Measurements from ENCODE around the gene PDLIM5. TPM values are rescaled to one million over a fixed set of nuclear protein-coding genes. Genes with fewer than 3 reads are reported as not detected.
A peak's percentile ranks its signal among the peaks of the same experiment; 100 is the strongest.

The PDLIM5 gene
- total RNA-seq, 1 donor from 2014 or later = 83.5 TPM

- Mint-ChIP-seq H3K9me3 (ENCODE audit: unreplicated experiment) (no peaks in the 10 kb centered on the region), H3K27ac (ENCODE audit: unreplicated experiment) (no peak overlapping the region), H3K36me3 (ENCODE audit: low read depth, unreplicated experiment) (no peaks in the 10 kb centered on the region), H3K27me3 (ENCODE audit: unreplicated experiment) (no peaks in the 10 kb centered on the region), H3K4me3 (ENCODE audit: unreplicated experiment) (peak overlapping the region; percentile 16), H3K4me1 (ENCODE audit: unreplicated experiment) (peaks cover 9% of the 10 kb centered on the region)
- no peak for TF ChIP-seq CTCF (IDR thresholded peaks at IDR 0.05; ENCODE audit: unreplicated experiment)
- DNase-seq (ENCODE audit: low spot score) = no peak
These were observed 76.0 kb downstream of the PDLIM5 start for GRCh38 chr4:94527556-94528233.

GRCh38 chr4:94528792-94529451, 77.2 kb downstream of the PDLIM5 start:
- TF ChIP-seq CTCF (IDR thresholded peaks at IDR 0.05; ENCODE audit: unreplicated experiment) = no peak
- no peaks in the 10 kb centered on the region for H3K27me3 Mint-ChIP-seq (ENCODE audit: unreplicated experiment)
- H3K4me1 Mint-ChIP-seq (ENCODE audit: unreplicated experiment) = peaks cover 10% of the 10 kb centered on the region
- H3K4me3 Mint-ChIP-seq (ENCODE audit: unreplicated experiment) = no peak overlapping the region
- no peaks in the 10 kb centered on the region for H3K9me3 Mint-ChIP-seq (ENCODE audit: unreplicated experiment)
- no peak for DNase-seq (ENCODE audit: low spot score)
- H3K36me3 Mint-ChIP-seq (ENCODE audit: low read depth, unreplicated experiment) = no peaks in the 10 kb centered on the region
- peak overlapping the region; percentile 43 for H3K27ac Mint-ChIP-seq (ENCODE audit: unreplicated experiment)

- no peaks in the 10 kb centered on the region for H3K27me3 Mint-ChIP-seq (ENCODE audit: unreplicated experiment)
- TF ChIP-seq CTCF (IDR thresholded peaks at IDR 0.05; ENCODE audit: unreplicated experiment) = no peak
- H3K9me3 Mint-ChIP-seq (ENCODE audit: unreplicated experiment) = no peaks in the 10 kb centered on the region
- H3K4me1 Mint-ChIP-seq (ENCODE audit: unreplicated experiment) = peaks cover 14% of the 10 kb centered on the region
- no peaks in the 10 kb centered on the region for H3K36me3 Mint-ChIP-seq (ENCODE audit: low read depth, unreplicated experiment)
- H3K27ac Mint-ChIP-seq (ENCODE audit: unreplicated experiment) = peak overlapping the region; percentile 65
- DNase-seq (ENCODE audit: low spot score) = no peak
- H3K4me3 Mint-ChIP-seq (ENCODE audit: unreplicated experiment) = no peak overlapping the region
These were observed 78.3 kb downstream of the PDLIM5 start for GRCh38 chr4:94530073-94530472.

GRCh38 chr4:94531991-94532789, 80.4 kb downstream of the PDLIM5 start:
- DNase-seq (ENCODE audit: low spot score) = no peak
- Mint-ChIP-seq H3K9me3 (ENCODE audit: unreplicated experiment) (no peaks in the 10 kb centered on the region), H3K27me3 (ENCODE audit: unreplicated experiment) (no peaks in the 10 kb centered on the region), H3K4me1 (ENCODE audit: unreplicated experiment) (peaks cover 25% of the 10 kb centered on the region), H3K27ac (ENCODE audit: unreplicated experiment) (peak overlapping the region; percentile 58), H3K4me3 (ENCODE audit: unreplicated experiment) (no peak overlapping the region), H3K36me3 (ENCODE audit: low read depth, unreplicated experiment) (no peaks in the 10 kb centered on the region)
- TF ChIP-seq CTCF (IDR thresholded peaks at IDR 0.05; ENCODE audit: unreplicated experiment) = no peak
